Stimulated activated naive B cell treated with anti-CD40 and anti-IgM and Interleukin-4, amounts not matched to agents 10 μg/mL and 1 μg/mL and 100 μg/mL, for 72 hours (primary cell): ENCODE data around the gene CAMTA1.

Experiments used
- ATAC-seq, 2 donors: fragments of 150-1000 bp; cut with Tn5 transposase; replicated peaks; 2 replicates each; pipeline ENCODE4 v1.10.0; 2021; ENCODE audit warnings: moderate library complexity in 1 of 2
- DNase-seq: peaks from one replicate; pipeline ENCODE4 v3.0.0; 2021
- H3K27ac Mint-ChIP-seq: one replicate; pipeline ENCODE4 v1.8.0; 2022; ENCODE audit warnings: mild to moderate bottlenecking, mixed read lengths
- H3K27me3 Mint-ChIP-seq, 2 donors: one replicate each; pipeline ENCODE4 v1.8.0; 2022; ENCODE audit warnings: mixed read lengths in 2 of 2
- H3K36me3 Mint-ChIP-seq, 2 donors: one replicate each; pipeline ENCODE4 v1.8.0; 2022; ENCODE audit warnings: mixed read lengths in 2 of 2, mild to moderate bottlenecking in 1 of 2
- H3K4me1 Mint-ChIP-seq, 2 donors: one replicate each; pipeline ENCODE4 v1.8.0; 2022; ENCODE audit warnings: mixed read lengths in 2 of 2, mild to moderate bottlenecking in 1 of 2
- H3K4me3 Mint-ChIP-seq, 2 donors: one replicate each; pipeline ENCODE4 v1.8.0; 2022; ENCODE audit warnings: mild to moderate bottlenecking in 2 of 2, mixed read lengths in 2 of 2, moderate library complexity in 1 of 2
- H3K9me3 Mint-ChIP-seq, 2 donors: one replicate each; pipeline ENCODE4 v1.8.0; 2022; ENCODE audit warnings: mixed read lengths in 2 of 2, mild to moderate bottlenecking in 1 of 2

CAMTA1 gene

DNA sequence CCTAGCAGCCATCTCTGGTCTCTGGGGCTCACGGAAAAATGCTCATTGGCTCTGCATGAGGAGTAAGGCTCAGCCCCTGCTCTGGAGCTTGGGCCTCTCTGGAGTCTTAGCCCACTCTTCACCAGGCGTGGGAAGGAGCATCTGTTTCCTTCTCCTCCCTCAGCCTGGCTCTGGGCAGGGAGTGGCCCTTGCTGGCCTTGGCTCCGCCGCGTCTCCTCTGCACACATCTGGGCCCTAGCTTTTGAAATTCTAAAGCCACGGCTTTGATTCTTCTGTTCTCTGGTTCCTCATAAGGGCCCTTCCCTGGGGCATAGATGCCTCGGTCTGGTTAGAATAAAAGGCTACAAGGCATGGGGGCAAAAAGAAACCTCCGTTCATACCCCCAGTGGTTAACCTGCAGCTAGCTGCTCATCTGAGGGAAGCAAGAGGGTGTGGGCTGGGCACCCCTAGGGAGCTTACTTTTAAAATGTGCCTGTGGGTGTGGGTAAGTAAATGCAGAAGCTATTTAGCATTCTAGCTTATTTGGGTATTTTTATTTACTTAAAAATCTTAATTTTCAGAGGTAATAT is 145.6 kb downstream of the CAMTA1 start:
- no peaks in the 10 kb centered on the region for H3K36me3 Mint-ChIP-seq
- no peaks in the 10 kb centered on the region for H3K9me3 Mint-ChIP-seq
- peaks cover 18 to 42% of the 10 kb centered on the region in 2 donors for H3K27me3 Mint-ChIP-seq
- DNase-seq (no peak), ATAC-seq (no peak)
- no peak overlapping the region for H3K4me3 Mint-ChIP-seq
- no peaks in the 10 kb centered on the region for H3K4me1 Mint-ChIP-seq
- no peak overlapping the region for H3K27ac Mint-ChIP-seq

DNA sequence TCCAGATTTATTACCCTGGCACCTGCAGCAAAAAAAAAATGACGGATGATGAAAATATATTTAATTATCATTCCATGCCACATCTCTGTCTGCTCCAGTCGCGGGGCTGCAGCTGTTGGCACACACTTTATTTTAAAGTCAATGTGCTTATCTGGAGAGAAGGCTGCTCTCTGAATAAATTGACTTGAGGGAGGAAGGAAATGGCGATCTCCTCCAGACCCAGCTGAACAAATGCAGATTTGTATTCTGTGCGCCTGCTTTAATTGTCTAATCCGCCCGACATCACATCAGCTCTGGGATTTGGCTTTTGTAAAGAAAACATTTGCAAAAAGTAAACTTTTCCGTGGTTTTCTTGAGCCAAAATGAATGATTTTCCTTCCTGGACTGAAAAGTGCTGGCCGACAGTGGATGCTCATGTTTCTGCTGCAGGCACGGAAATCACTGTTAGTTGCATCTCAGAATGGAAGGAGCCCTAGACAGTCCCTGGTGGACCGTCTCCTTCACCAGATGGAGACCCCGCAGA is 150.2 kb downstream of the CAMTA1 start:
- Mint-ChIP-seq H3K36me3 (no peaks in the 10 kb centered on the region), H3K27ac (no peak overlapping the region), H3K9me3 (no peaks in the 10 kb centered on the region), H3K27me3 (peaks cover 11 to 24% of the 10 kb centered on the region in 2 donors), H3K4me1 (no peaks in the 10 kb centered on the region), H3K4me3 (no peak overlapping the region)
- no peak for DNase-seq
- ATAC-seq, result no peak

DNA sequence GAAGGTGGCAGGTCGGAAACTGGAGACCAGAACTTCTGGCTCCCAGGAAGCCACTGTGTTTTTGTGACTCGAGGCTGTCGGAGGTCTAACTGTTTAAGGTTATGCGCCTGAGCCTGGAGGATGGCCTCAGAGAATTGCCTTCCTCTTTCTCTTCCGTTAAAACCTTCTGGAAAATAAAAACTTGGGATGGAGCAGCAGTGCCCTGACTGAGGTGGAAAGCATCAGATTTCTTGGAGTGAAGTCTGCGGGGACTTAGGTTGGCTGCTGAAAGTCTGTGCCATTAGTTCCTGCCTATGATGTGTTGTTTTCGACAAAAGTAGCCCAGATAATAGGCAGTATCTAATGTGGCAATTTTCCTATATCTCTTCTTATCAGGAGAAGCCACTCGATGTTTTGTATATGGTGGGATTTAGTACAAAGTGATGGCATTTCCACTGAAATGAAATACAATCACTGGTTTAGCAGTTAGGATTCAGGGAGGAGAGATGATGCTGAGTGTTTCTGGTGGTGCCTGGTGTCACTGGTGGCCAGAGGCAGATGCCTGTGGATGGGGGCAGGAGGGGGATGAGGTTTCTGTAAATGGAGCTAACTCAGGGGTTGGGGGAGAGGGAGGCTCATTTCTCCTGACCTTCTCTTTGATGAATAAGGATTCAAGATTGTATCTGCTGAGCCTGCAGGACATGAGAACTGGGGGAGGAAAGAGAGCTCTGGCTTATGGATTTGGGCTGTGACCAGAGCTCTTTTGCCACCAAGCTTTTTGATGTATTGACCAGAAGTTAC is 150.8 kb downstream of the CAMTA1 start:
- DNase-seq, result no peak
- Mint-ChIP-seq H3K9me3 (no peaks in the 10 kb centered on the region), H3K4me1 (no peaks in the 10 kb centered on the region), H3K27ac (no peak overlapping the region), H3K4me3 (no peak overlapping the region), H3K27me3 (peaks cover 11 to 24% of the 10 kb centered on the region in 2 donors), H3K36me3 (no peaks in the 10 kb centered on the region)
- ATAC-seq, result no peak

DNA sequence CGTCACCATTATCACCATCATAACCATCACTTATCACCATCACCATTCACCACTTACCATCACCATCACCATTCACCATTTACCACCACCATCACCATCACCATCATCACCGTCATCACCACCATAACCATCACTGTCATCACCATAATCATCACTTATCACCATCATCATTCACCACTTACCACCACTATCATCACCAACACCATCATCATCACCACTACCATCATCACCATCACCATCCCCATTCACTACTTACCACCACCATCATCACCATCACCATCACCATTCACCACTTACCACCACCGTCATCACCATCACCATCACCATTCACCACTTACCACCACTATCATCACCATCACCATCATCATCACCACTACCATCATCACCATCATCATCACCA is 151.8 kb downstream of the CAMTA1 start:
- Mint-ChIP-seq H3K4me1 (no peaks in the 10 kb centered on the region), H3K27me3 (peaks cover 11 to 24% of the 10 kb centered on the region in 2 donors), H3K4me3 (no peak overlapping the region), H3K36me3 (no peaks in the 10 kb centered on the region), H3K27ac (no peak overlapping the region), H3K9me3 (no peaks in the 10 kb centered on the region)
- DNase-seq (no peak), ATAC-seq (no peak)

DNA sequence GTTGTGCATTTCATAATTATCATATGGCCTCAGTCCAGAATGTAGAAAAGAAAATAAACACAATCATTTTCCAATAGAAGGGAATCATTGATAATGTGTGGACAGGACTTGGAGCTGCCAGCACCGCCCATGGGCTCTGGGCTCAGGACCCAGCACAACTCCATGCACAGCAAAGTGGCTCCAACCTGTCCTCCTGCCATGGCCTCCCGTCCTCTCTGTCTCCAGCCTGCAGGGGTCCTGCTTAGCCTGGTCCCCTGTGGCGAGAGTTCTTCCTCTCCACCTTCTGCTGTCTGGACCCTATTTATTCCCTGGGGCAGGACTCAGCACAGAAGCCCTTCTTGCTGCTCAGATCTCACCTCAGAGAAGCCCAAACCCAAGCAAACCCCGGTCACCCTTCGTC is 154.1 kb downstream of the CAMTA1 start:
- DNase-seq (no peak), ATAC-seq (no peak)
- H3K4me1 Mint-ChIP-seq, result no peaks in the 10 kb centered on the region
- no peak overlapping the region for H3K27ac Mint-ChIP-seq
- H3K4me3 Mint-ChIP-seq, result no peak overlapping the region
- no peaks in the 10 kb centered on the region for H3K9me3 Mint-ChIP-seq
- H3K36me3 Mint-ChIP-seq, result no peaks in the 10 kb centered on the region
- H3K27me3 Mint-ChIP-seq, result peaks cover 5 to 13% of the 10 kb centered on the region in 2 donors

DNA sequence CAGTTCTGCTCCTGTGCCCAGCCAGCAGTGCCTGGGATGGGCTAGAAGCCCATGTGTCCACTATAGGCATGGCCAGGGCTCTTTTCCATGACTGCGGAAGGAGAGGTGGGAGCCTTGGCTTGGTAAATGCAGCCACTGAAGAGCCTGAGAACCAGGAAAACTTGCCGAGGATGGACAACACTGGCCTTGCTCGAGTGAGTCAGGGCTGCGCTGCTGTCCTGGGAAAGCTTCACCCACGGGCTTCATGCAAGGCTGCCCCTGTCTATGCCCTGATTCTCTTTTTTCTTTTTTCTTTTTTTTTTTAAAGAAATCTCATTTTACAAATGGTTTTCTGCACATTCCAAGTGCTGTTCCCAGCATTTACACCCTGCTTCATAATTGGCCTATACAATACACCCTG is 156.5 kb downstream of the CAMTA1 start:
- H3K9me3 Mint-ChIP-seq, result no peaks in the 10 kb centered on the region
- H3K27me3 Mint-ChIP-seq, result peaks cover 0 to 7% of the 10 kb centered on the region in 2 donors
- peaks cover 2% of the 10 kb centered on the region in 2 donors for H3K4me1 Mint-ChIP-seq
- no peak for ATAC-seq
- H3K4me3 Mint-ChIP-seq, result no peak overlapping the region
- no peaks in the 10 kb centered on the region for H3K36me3 Mint-ChIP-seq
- no peak overlapping the region for H3K27ac Mint-ChIP-seq
- DNase-seq, result no peak

DNA sequence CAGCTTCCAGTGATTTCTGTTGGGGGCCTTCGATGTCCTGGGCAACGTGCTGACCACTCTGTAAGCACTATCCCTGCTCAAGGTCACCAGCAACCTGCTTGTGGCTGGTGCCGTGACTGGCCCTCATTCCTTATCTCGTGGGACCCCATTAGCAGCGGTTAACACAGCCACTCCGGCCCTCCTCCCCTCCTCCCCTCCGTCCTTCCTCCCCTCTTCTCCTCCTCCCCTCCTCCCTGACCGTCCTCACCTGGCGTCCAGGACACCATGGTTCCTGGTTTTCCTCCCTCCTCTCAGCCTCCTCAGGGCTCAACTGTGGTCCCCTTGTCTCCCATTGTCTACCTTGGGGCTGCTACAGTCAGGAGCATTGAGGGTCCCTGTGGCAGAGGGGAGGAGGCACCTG is 157.7 kb downstream of the CAMTA1 start:
- DNase-seq (no peak), ATAC-seq (no peak)
- Mint-ChIP-seq H3K4me1 (peaks cover 2 to 6% of the 10 kb centered on the region in 2 donors), H3K4me3 (no peak overlapping the region), H3K9me3 (no peaks in the 10 kb centered on the region), H3K27ac (no peak overlapping the region), H3K27me3 (peaks cover 0 to 7% of the 10 kb centered on the region in 2 donors), H3K36me3 (no peaks in the 10 kb centered on the region)

DNA sequence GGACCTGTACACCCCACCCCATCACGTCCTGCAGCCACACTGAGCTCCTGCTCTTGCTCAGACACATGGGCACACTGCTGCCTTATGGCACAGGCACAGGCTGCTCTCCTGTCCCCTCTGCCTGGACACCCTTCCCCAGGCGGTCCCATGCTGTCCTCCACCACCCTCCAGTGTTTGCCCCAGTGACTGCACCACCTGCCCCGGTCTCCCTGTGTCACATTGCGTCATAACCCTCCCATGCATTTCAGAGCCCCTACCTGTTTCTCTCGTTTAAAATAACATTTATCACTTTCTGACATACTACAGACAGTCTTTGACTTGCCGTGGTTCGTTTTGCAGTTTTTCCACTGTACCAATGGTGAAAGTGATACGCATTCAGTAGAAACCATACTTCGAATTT is 159.2 kb downstream of the CAMTA1 start:
- no peak overlapping the region for H3K4me3 Mint-ChIP-seq
- H3K27me3 Mint-ChIP-seq, result no peaks in the 10 kb centered on the region
- no peak for DNase-seq
- ATAC-seq, result no peak
- H3K27ac Mint-ChIP-seq, result no peak overlapping the region
- H3K36me3 Mint-ChIP-seq, result no peaks in the 10 kb centered on the region
- H3K4me1 Mint-ChIP-seq, result peaks cover 2 to 6% of the 10 kb centered on the region in 2 donors
- H3K9me3 Mint-ChIP-seq, result no peaks in the 10 kb centered on the region

DNA sequence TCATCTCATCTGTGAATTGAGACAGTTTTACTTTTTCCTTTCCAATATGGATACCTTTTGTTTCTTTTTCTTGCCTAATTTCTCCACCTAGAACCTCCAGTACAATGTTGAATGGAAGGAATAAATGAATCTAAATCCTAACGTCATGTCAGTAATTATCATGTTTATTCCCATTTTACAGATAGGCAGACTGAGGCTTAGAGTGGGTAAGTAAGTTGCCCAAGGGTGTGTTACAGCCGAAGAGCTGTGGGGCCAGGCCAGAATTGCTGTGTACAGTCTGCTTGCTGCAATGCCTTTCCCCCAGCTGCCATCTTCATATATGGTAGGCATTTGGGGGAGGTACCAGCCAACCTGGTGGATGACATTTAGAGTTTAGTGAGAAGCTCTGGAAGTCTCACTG is 162.7 kb downstream of the CAMTA1 start:
- Mint-ChIP-seq H3K27ac (no peak overlapping the region), H3K9me3 (no peaks in the 10 kb centered on the region)

DNA sequence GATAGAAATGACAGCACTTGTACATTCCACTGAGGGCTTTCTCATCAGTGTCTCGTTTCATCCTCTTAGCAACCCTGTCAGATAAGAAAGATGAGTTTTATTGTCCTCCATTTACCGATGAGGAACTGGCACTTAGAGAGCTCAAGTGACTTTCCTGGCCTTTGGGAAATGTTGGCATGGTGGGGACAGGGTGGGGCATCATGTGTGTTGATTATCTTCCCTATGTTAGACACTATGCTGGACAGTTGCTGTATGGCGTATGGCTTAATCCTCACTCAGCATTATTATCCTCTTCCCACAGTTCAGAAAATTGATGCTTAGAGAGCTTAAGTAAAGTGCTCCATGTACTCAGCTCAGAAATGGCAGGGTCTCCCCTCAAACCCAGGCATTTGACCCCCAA is 163.2 kb downstream of the CAMTA1 start:
- Mint-ChIP-seq H3K4me3 (no peak overlapping the region), H3K4me1 (peaks cover 2 to 6% of the 10 kb centered on the region in 2 donors), H3K36me3 (no peaks in the 10 kb centered on the region), H3K27me3 (peaks cover 0 to 4% of the 10 kb centered on the region in 2 donors), H3K27ac (no peak overlapping the region), H3K9me3 (no peaks in the 10 kb centered on the region)
- no peak for DNase-seq
- ATAC-seq, result no peak

More for the DNA sequence above, 162.7 kb downstream of the CAMTA1 start:
- H3K4me1 Mint-ChIP-seq, result peaks cover 2 to 6% of the 10 kb centered on the region in 2 donors
- no peak for DNase-seq
- H3K36me3 Mint-ChIP-seq, result no peaks in the 10 kb centered on the region
- peaks cover 0 to 2% of the 10 kb centered on the region in 2 donors for H3K27me3 Mint-ChIP-seq
- H3K4me3 Mint-ChIP-seq, result no peak overlapping the region
- ATAC-seq, result no peak

DNA sequence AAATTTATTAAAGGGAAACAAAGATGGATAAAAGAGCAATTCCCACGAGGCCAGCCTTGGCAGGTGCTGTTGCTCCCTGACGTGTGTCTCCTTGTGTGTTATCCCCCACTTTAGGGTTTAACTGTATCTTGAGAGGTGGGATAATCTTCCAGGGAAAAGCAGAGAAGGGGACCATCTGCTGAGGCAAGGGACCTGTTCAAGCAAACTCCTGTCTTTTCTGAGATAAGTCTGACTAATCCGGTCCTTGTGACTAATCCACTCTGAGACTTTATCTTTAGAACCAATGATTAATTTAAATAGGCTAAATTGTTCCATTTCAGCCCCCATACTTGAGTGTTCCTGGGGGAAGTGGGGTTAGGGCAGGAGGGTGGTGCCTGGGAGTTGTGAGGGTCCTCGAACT is 163.6 kb downstream of the CAMTA1 start:
- no peaks in the 10 kb centered on the region for H3K36me3 Mint-ChIP-seq
- H3K27me3 Mint-ChIP-seq, result peaks cover 0 to 4% of the 10 kb centered on the region in 2 donors
- ATAC-seq, result no peak
- no peak overlapping the region for H3K27ac Mint-ChIP-seq
- H3K4me3 Mint-ChIP-seq, result no peak overlapping the region
- H3K4me1 Mint-ChIP-seq, result peaks cover 2 to 6% of the 10 kb centered on the region in 2 donors
- H3K9me3 Mint-ChIP-seq, result no peaks in the 10 kb centered on the region
- no peak for DNase-seq

DNA sequence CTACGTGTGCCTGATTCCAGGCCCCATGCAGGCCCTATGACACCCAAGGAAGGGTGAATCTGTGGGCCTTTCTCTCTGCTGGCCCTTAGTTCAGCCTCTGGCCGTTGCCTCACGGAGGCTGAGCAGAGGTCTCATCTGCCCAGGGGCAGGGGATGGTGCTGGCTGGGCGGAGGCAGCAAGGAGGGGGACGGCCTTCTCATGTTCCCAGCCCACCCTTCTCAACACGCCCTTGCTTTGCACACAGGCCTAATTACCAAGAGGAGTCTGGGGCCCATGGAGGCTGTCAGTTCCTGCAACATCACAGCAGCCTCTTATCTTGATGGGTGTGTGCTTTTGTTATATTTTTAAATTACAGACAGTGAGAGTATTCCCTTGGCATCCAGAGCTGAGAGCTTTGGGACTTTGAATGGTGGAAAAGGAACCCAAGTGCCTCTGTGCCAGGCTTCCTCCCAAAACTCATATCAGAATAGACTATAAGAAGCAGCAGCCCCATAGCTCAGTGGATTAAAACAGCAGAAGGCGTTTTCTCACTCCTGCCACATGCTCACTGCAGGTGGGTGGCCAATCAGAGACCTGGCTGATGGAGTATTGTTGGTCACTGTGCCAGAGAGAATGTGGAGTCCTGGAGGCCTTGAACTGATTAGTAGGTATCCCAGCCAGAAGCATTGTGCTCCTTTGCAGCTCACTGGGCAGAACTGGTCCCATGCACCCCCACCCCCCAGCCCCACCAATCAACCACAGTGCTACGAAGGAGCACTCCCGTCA is 164.9 kb downstream of the CAMTA1 start:
- DNase-seq (no peak), ATAC-seq (no peak)
- H3K4me3 Mint-ChIP-seq, result no peak overlapping the region
- no peak overlapping the region for H3K27ac Mint-ChIP-seq
- H3K27me3 Mint-ChIP-seq, result peaks cover 0 to 4% of the 10 kb centered on the region in 2 donors
- peaks cover 2 to 6% of the 10 kb centered on the region in 2 donors for H3K4me1 Mint-ChIP-seq
- H3K9me3 Mint-ChIP-seq, result no peaks in the 10 kb centered on the region
- H3K36me3 Mint-ChIP-seq, result no peaks in the 10 kb centered on the region

DNA sequence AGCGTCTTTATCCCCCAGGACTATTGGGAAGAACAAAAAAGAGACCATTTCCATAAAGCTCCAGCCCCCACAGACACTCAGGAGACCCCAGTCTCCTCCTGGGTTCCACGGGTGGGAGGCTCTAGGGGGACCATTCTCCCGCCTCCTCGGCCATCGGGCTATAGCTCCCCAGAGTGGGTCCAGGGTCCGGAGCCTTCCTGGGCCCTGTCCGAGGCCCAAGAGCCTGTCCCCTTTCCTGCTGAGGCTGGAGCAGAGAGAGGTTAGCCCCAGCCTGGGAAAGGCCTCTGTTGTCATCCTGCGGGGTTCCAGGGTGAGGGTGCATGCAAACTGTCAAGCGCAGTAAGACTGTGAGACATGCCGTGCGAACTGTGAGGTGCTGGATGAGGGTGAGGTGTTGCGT is 166.3 kb downstream of the CAMTA1 start:
- Mint-ChIP-seq H3K4me3 (no peak overlapping the region), H3K27ac (no peak overlapping the region), H3K9me3 (no peaks in the 10 kb centered on the region), H3K4me1 (peaks cover 2 to 6% of the 10 kb centered on the region in 2 donors), H3K27me3 (peaks cover 0 to 4% of the 10 kb centered on the region in 2 donors), H3K36me3 (no peaks in the 10 kb centered on the region)
- no peak for DNase-seq
- ATAC-seq, result no peak

DNA sequence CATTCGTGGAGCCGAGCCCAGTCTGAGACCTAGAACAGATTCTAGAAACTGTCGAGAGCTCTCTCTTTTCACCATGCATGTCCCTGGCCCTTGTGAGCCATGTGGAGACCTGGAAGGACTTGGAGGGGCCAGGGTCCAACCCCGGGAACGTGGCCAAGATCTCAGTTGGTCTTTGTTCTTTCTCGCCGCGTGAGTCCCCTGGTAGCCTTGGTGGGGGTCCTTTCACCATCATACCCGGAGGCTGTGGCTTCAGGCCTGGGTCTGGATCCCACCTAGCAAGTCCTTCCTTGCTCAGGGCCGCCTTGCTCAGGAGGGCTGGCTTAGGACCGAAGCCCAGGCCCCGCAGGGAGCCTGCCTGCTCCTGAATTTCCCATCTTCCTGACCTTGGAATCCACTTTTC is 168.0 kb downstream of the CAMTA1 start:
- H3K4me3 Mint-ChIP-seq, result no peak overlapping the region
- peaks cover 0 to 2% of the 10 kb centered on the region in 2 donors for H3K9me3 Mint-ChIP-seq
- ATAC-seq, result no peak
- H3K36me3 Mint-ChIP-seq, result no peaks in the 10 kb centered on the region
- H3K4me1 Mint-ChIP-seq, result no peaks in the 10 kb centered on the region
- peak overlapping the region; percentile 32 for H3K27ac Mint-ChIP-seq
- peaks cover 0 to 4% of the 10 kb centered on the region in 2 donors for H3K27me3 Mint-ChIP-seq
- DNase-seq, result no peak
